ENCODE results near the gene BRD1. TPM values are rescaled to one million over a fixed set of nuclear protein-coding genes. Genes with fewer than 3 reads are reported as not detected.

The BRD1 gene
- total and polyA plus RNA-seq, 12 donors: 8.2 to 23.2 (median 16.9) TPM

DNA sequence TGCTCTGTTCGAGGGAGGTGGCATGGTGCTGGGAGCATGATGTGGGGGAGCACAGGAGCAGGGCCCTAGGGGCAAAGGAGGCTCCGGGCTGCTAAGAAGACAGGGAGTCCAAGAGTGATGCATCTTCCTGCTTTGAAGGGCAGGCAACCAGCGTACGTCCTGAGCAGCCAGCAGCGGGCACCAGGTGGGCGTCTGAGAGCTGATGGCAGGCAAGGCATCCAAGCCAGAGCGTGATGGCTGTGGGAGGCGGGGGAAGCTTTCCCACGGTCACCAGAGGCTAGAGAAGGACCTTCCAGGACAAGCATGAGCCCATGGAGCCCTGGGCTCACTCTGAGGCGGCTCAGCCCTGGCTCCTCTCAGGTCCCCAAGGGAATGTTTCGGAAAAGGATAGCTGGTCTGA, 32.2 kb downstream of the BRD1 start:
- intact Hi-C loops (cut with DNase I): no loop called here
- peaks cover 0 to 98% (median 44%) of the 10 kb centered on the region in 9 donors for H3K36me3 ChIP-seq
- no peaks in the 10 kb centered on the region for H3K9me3 ChIP-seq
- no peaks in the 10 kb centered on the region for H3K27me3 ChIP-seq
- H3K27ac ChIP-seq: no peak overlapping the region
- peaks cover 14 to 44% (median 36%) of the 10 kb centered on the region in 9 donors for H3K4me1 ChIP-seq
- H3K4me3 ChIP-seq: no peak overlapping the region
- ATAC-seq: no peak
- TF ChIP-seq, protein P1, sequence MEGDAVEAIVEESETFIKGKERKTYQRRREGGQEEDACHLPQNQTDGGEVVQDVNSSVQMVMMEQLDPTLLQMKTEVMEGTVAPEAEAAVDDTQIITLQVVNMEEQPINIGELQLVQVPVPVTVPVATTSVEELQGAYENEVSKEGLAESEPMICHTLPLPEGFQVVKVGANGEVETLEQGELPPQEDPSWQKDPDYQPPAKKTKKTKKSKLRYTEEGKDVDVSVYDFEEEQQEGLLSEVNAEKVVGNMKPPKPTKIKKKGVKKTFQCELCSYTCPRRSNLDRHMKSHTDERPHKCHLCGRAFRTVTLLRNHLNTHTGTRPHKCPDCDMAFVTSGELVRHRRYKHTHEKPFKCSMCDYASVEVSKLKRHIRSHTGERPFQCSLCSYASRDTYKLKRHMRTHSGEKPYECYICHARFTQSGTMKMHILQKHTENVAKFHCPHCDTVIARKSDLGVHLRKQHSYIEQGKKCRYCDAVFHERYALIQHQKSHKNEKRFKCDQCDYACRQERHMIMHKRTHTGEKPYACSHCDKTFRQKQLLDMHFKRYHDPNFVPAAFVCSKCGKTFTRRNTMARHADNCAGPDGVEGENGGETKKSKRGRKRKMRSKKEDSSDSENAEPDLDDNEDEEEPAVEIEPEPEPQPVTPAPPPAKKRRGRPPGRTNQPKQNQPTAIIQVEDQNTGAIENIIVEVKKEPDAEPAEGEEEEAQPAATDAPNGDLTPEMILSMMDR (IDR thresholded peaks at IDR 0.05): no peak
- no peak for DNase-seq
- WGBS, 2 donors: 91% methylated on average over 11 of the region's 11 CpGs

DNA sequence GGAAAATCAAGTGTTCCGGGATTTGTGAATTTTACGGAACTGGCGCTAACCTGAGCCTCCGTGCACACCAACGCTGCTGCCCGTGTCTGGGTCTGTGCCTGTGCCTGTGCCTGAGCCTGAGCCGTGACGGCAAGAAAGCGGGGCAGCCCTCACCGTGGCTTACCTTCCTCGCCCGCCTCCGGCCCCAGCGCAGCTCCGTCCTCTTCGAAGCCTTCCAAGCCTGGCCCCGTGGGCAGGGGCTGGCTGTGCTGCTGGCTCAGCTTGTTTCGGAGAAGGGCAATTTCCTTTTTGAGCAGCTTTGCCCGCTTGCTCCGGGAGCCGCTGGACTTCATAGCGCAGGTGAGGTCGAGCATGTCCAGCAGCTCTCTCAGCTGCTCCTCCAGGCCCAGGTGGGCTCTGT, 33.8 kb downstream of the BRD1 start:
- no peak for ATAC-seq
- Histone ChIP-seq H3K27ac (no peak overlapping the region), H3K4me1 (peaks cover 24 to 51% (median 43%) of the 10 kb centered on the region in 9 donors), H3K27me3 (no peaks in the 10 kb centered on the region), H3K4me3 (no peak overlapping the region), H3K36me3 (peaks cover 0 to 88% (median 44%) of the 10 kb centered on the region in 9 donors), H3K9me3 (no peaks in the 10 kb centered on the region)
- no peak for DNase-seq
- WGBS, 2 donors: 89 to 93% methylated on average over 23 of the region's 23 CpGs
- TF ChIP-seq, protein P1 (IDR thresholded peaks at IDR 0.05): no peak
- intact Hi-C loops (cut with DNase I): no loop called here

DNA sequence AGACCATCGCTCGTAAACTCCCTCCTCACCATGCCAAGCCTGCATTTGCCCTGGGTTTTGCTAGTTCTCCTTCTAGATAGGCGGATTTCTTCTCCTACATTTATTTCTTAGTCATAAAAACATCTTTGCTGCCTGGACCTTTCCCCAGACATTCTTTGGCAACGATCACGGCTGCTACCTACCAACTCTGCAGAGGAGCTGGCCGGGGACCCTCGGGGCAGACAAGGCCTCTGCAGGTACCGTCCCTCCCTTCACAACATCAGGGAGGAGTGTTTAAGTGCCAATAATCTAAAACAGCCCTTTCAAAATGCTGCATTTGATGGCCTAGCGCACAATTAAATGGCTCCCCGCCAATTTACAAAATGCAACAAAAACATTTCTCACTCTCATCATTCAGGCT, 34.4 kb downstream of the BRD1 start:
- TF ChIP-seq, protein P1 (IDR thresholded peaks at IDR 0.05): no peak
- Histone ChIP-seq H3K9me3 (no peaks in the 10 kb centered on the region), H3K4me1 (peaks cover 25 to 57% (median 49%) of the 10 kb centered on the region in 9 donors), H3K27me3 (no peaks in the 10 kb centered on the region), H3K4me3 (no peak overlapping the region), H3K36me3 (peaks cover 0 to 82% (median 38%) of the 10 kb centered on the region in 9 donors), H3K27ac (peak overlapping the region in 1 of 10 donors; percentile 13)
- DNase-seq (no peak), ATAC-seq (no peak)
- WGBS, 2 donors: 76 to 83% methylated on average over 10 of the region's 10 CpGs
- intact Hi-C loops (cut with DNase I): no loop called here

DNA sequence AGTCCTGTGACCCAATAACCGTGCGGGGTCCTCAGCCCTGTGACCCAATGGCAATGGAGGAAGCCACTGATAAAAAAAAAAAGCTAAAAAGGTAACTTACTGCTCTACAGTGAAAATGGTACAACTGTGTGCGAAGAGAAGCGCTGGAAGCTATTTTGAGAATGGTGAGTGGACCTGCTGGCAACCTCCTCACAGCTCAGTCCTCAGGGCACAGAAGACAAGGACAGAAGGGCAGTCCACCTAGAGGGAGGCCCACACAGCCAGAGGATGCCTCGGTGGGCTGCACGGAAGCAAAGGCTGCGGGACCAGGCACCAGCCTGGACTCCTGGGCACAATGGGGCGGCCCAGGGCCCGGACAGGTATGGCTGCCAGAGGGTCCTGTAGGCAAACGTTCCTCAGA, 35.6 kb downstream of the BRD1 start:
- TF ChIP-seq, protein P1 (IDR thresholded peaks at IDR 0.05): no peak
- no peak overlapping the region for H3K4me3 ChIP-seq
- H3K27ac ChIP-seq: peak overlapping the region in 6 of 10 donors; percentile 5 to 84 (median 32)
- no peaks in the 10 kb centered on the region for H3K27me3 ChIP-seq
- ATAC-seq (peak in 7 of 8 donors; percentile 14 to 76 (median 64)), DNase-seq (no peak)
- 74 to 77% methylated on average over 10 of the region's 10 CpGs for WGBS, 2 donors
- H3K4me1 ChIP-seq: peaks cover 28 to 62% (median 56%) of the 10 kb centered on the region in 9 donors
- H3K9me3 ChIP-seq: no peaks in the 10 kb centered on the region
- intact Hi-C loops (cut with DNase I): no loop called here
- peaks cover 0 to 82% (median 34%) of the 10 kb centered on the region in 9 donors for H3K36me3 ChIP-seq
